Ascending aorta (tissue), 2 donors: Measurements from ENCODE around the gene C2orf78. TPM values are rescaled to one million over a fixed set of nuclear protein-coding genes. Genes with fewer than 3 reads are reported as not detected.

Experiments used
- DNase-seq, 2 donors: peaks; one replicate each; pipeline ENCODE4 v3.0.0-alpha.2; 2019; ENCODE audit warnings: low spot score in 2 of 2
- H3K27ac ChIP-seq, 2 donors: fragments of 200-600 bp; sonication (generic); one replicate each; pipeline ENCODE4 v1.5.1; 2016 to 2017; ENCODE audit warnings: mild to moderate bottlenecking in 1 of 2
- H3K27me3 ChIP-seq: fragments of 200-600 bp; sonication (generic); one replicate; pipeline ENCODE4 v1.5.1; 2017
- H3K36me3 ChIP-seq, 2 donors: fragments of 200-600 bp; sonication (generic); one replicate each; pipeline ENCODE4 v1.5.1; 2016
- H3K4me1 ChIP-seq, 2 donors: fragments of 200-600 bp; sonication (generic); one replicate each; pipeline ENCODE4 v1.5.1; 2016 to 2017; ENCODE audit warnings: mild to moderate bottlenecking in 1 of 2
- H3K4me3 ChIP-seq, 2 donors: fragments of 200-600 bp; sonication (generic); one replicate each; pipeline ENCODE4 v1.5.1; 2016 to 2017; ENCODE audit warnings: mild to moderate bottlenecking in 1 of 2
- H3K9me3 ChIP-seq, 2 donors: fragments of 200-600 bp; sonication (generic); one replicate each; pipeline ENCODE4 v1.5.1; 2016
- intact Hi-C: fragments of 100-400 bp; cut with DNase I; formaldehyde crosslinking; loops from one replicate; pipeline ENCODE4 v1.15.1; 2023
- total RNA-seq: library from RNA; depleted of rRNA; stranded (reverse); fragments of >200 nt; gene quantifications from one replicate; pipeline ENCODE4 v1.1.0, GENCODE V29; 2016
- TF ChIP-seq, protein P1 (sequence below), 3 experiments: fragments of 200-600 bp in 2 of 3; fragments of 450-650 bp in 1 of 3; sonication (generic) in 2 of 3; IDR thresholded peaks; one replicate each; pipeline ENCODE4 v1.5.1; 2016 to 2019; ENCODE audit warnings: antibody characterized with exemption in 3 of 3, mild to moderate bottlenecking in 1 of 3, moderate library complexity in 1 of 3

Gene C2orf78
- total RNA-seq, 1 donor from 2014 or later, result not detected

DNA sequence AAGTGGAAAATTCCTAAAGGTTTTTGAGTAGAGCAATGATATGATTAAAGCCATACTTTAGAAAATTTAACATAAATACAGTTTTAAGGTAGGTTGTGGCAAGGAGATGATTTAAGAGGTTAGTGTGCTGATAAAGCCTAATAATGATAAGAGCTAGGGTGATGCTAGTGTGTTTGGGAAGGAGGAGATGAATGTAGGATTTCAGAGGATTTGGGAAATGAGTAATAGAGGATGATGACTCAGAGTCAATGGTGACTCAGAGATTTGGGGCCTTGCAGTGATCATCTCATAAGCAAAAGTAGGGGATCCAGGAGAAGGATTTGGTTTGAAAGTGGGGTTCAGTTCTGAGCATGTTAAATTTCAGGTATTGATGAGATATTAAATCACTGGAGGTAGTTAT lies 68.0 kb downstream of the C2orf78 start:
- Histone ChIP-seq H3K27ac (no peak overlapping the region), H3K27me3 (no peaks in the 10 kb centered on the region), H3K4me3 (no peak overlapping the region), H3K9me3 (no peaks in the 10 kb centered on the region), H3K36me3 (peaks cover 80 to 96% of the 10 kb centered on the region in 2 donors), H3K4me1 (no peaks in the 10 kb centered on the region)
- DNase-seq, result no peak
- intact Hi-C loops, result no loop called here
- TF ChIP-seq, protein P1, sequence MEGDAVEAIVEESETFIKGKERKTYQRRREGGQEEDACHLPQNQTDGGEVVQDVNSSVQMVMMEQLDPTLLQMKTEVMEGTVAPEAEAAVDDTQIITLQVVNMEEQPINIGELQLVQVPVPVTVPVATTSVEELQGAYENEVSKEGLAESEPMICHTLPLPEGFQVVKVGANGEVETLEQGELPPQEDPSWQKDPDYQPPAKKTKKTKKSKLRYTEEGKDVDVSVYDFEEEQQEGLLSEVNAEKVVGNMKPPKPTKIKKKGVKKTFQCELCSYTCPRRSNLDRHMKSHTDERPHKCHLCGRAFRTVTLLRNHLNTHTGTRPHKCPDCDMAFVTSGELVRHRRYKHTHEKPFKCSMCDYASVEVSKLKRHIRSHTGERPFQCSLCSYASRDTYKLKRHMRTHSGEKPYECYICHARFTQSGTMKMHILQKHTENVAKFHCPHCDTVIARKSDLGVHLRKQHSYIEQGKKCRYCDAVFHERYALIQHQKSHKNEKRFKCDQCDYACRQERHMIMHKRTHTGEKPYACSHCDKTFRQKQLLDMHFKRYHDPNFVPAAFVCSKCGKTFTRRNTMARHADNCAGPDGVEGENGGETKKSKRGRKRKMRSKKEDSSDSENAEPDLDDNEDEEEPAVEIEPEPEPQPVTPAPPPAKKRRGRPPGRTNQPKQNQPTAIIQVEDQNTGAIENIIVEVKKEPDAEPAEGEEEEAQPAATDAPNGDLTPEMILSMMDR (IDR thresholded peaks at IDR 0.05), result no peak

DNA sequence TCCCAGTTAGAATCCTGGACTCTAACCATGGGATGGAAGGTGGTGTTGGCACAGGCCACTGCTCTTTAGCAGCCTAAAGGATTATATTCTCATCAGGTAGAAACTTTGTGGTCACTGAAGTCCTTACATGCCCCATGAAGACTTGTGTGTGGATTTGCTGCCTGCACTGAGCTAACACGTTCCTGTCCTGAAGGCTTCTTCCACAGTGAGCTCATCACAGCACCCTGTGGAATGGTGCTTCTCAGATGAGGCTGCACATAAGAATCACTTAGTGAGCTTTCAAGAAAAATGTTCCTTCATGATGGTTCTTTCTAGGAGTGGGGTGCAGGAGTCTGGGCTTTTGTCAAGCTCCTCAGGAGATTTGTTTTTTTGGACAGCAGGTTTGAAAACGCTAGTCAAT lies 71.5 kb downstream of the C2orf78 start:
- Histone ChIP-seq H3K27me3 (no peaks in the 10 kb centered on the region), H3K4me1 (no peaks in the 10 kb centered on the region), H3K9me3 (no peaks in the 10 kb centered on the region), H3K4me3 (no peak overlapping the region), H3K36me3 (peaks cover 62 to 79% of the 10 kb centered on the region in 2 donors), H3K27ac (no peak overlapping the region)
- intact Hi-C loops, result no loop called here
- TF ChIP-seq, protein P1 (IDR thresholded peaks at IDR 0.05), result no peak
- no peak for DNase-seq

DNA sequence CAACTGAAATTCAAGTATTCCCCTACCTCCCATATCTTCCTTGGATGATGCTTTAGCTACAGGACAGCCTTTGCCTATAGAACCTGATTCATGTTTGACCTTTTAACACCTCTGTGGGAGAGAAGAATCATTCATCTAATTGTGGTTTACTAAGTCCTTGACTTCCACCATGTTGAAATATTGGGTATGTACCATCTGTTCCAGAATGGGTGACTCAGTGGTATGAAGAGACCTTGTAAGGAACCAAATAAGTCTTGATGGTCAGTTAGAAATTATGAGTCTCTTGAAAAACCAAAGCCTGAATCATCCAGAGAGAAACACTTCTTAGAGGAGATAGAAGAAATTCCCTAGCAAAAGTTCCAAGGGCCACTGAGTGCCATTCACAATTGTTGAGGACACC lies 72.2 kb downstream of the C2orf78 start:
- H3K36me3 ChIP-seq, result peaks cover 62 to 79% of the 10 kb centered on the region in 2 donors
- intact Hi-C loops, result no loop called here
- no peak for DNase-seq
- no peak overlapping the region for H3K4me3 ChIP-seq
- H3K27ac ChIP-seq, result no peak overlapping the region
- TF ChIP-seq, protein P1 (IDR thresholded peaks at IDR 0.05), result no peak
- H3K9me3 ChIP-seq, result no peaks in the 10 kb centered on the region
- no peaks in the 10 kb centered on the region for H3K4me1 ChIP-seq
- no peaks in the 10 kb centered on the region for H3K27me3 ChIP-seq

DNA sequence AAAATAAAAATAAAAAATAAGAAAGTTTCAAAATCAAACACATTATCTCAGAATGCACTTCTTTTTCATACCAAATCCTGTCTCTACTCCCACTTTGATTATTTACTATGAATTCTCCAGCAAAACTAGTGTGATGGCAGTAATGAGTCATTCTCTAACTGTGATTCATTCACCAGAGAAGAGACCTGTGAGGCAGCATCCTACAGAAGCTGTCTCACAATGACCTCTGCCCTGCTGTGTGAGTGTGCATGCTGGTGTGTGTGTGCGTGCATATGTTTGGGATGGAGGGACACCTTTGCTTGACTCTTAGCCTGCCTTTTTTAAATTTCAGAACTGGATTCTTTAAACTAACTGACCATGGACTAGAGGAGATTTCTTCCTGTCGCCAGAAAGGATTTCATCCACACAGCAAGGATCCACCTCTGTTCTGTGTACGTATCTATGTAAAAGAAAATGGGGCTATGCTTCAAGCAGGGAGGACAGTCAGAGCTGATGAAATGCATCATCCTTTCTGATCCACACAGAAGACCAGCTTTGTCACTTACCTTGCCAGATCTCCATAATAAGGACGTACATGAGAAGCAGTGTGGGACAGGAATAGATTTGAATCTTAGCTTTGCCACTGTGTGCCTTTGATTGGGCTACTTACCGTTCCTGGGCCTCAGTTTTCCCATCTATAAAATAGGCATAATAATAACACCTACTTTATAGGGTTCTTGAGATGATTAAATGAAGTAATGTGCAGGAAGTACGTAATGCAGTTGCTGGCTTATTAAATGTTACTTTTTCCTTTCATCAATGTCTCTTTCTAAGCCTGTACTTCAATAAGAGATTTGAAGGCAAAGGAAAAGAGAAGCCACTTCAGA lies 76.0 kb downstream of the C2orf78 start:
- Histone ChIP-seq H3K27me3 (no peaks in the 10 kb centered on the region), H3K9me3 (no peaks in the 10 kb centered on the region), H3K27ac (no peak overlapping the region), H3K4me1 (no peaks in the 10 kb centered on the region), H3K4me3 (no peak overlapping the region), H3K36me3 (peaks cover 60 to 81% of the 10 kb centered on the region in 2 donors)
- TF ChIP-seq, protein P1 (IDR thresholded peaks at IDR 0.05), result no peak
- intact Hi-C loops, result loop anchor here (5.0 kb wide), 1 partner anchor 37 kb away; no protein-coding TSS in a partner anchor
- no peak for DNase-seq

DNA sequence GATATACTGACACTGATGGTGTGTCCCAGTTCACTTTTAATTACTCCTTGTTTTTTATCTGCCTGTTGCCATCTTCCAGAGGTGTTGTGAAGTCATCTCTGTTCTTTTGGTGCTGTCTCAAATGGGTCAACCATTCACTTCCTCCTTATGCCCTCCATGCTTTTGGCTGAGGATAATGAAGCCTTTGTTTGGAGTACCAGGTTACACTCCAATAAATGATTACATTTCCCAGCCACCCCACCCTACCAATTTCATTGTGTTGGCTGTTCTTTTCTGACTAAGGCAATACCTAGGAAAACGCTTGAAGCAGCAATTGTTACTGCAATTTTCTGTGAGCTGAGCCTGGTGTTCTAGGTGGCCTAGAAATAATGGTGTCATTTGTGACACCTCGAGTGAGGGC lies 79.0 kb downstream of the C2orf78 start:
- H3K27ac ChIP-seq, result no peak overlapping the region
- no peaks in the 10 kb centered on the region for H3K27me3 ChIP-seq
- TF ChIP-seq, protein P1 (IDR thresholded peaks at IDR 0.05), result no peak
- DNase-seq, result no peak
- no peak overlapping the region for H3K4me3 ChIP-seq
- H3K36me3 ChIP-seq, result peaks cover 46 to 65% of the 10 kb centered on the region in 2 donors
- intact Hi-C loops, result loop anchor here (5.0 kb wide), 1 partner anchor 34 kb away; no protein-coding TSS in a partner anchor
- no peaks in the 10 kb centered on the region for H3K4me1 ChIP-seq
- no peaks in the 10 kb centered on the region for H3K9me3 ChIP-seq

Other genes with a start within 250 kb of the C2orf78 start
- not detected for gene NAT8, start 141.8 kb upstream of the C2orf78 start, total RNA-seq
- 11.1 TPM for gene TPRKB, start 46.8 kb upstream of the C2orf78 start, total RNA-seq
- 24.6 TPM for gene DUSP11, start 4.1 kb upstream of the C2orf78 start, total RNA-seq
- gene STAMBP, start 44.8 kb downstream of the C2orf78 start, total RNA-seq, result 36.4 TPM
- 134 TPM for gene ACTG2, start 108.8 kb downstream of the C2orf78 start, total RNA-seq
- gene DGUOK, start 142.7 kb downstream of the C2orf78 start, total RNA-seq, result 79.7 TPM
- 22.7 TPM for gene TET3, start 200.7 kb downstream of the C2orf78 start, total RNA-seq